ENCODE measurements around the gene MR1. TPM values are rescaled to one million over a fixed set of nuclear protein-coding genes. Genes with fewer than 3 reads are reported as not detected.

MR1 gene
- total RNA-seq, 1 donor from 2014 or later: 1.2 TPM

DNA sequence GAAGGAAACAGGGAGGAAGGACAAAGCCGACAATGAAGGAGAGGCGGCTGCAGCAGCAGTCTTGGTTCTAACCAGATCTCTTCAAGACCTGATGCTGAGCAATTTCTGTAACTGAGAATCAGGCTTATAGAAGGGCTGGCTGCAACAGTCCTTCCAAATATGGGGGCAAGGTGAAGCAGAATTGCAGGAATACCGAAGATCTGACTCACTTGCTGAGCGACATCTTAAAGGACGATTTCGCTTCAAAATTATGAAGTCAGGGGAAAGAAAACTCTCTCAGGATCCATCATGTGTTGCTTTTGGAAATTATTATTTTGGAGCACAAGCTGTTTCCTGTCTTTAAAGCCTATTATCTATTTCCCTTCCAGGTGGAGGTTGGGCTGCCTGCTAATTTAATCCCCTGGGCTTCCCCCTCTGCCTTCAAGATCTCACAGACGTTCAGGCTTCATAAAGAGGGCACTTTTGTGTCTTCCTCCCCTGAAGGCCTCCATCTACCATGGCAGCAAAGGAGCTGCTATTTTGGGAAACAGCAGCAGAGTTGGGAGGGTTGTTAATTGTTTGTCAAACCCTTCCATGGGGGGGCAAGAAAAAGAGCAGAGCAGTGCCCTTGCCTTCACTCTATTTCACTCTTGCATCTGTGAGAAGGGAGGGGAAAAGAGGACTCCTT, 43.9 kb downstream of the MR1 start:
- no peaks in the 10 kb centered on the region for H3K27me3 Mint-ChIP-seq (ENCODE audit: low read depth, unreplicated experiment)
- H3K9me3 ChIP-seq (ENCODE audit: insufficient read depth, low read depth, low read length): no peaks in the 10 kb centered on the region
- peak overlapping the region; percentile 49 for H3K4me2 ChIP-seq (ENCODE audit: low read length)
- DNase-seq (ENCODE audit: low read depth) (peak; percentile 69), FAIRE-seq (no peak)
- H3K4me3 ChIP-seq (ENCODE audit: insufficient read depth, low read depth, low read length): no peak overlapping the region
- H3K27me3 ChIP-seq (ENCODE audit: insufficient read depth, low read length): no peaks in the 10 kb centered on the region
- H4K20me1 ChIP-seq (ENCODE audit: insufficient read depth, low read length): no peaks in the 10 kb centered on the region
- H3K4me3 Mint-ChIP-seq (ENCODE audit: unreplicated experiment): peak overlapping the region; percentile 69
- H3K4me1 Mint-ChIP-seq (ENCODE audit: low read depth, unreplicated experiment): peaks cover 27% of the 10 kb centered on the region
- H3K27ac ChIP-seq (ENCODE audit: low read depth, low read length): peak overlapping the region; percentile 83
- peak overlapping the region; percentile 95 for H3K27ac Mint-ChIP-seq (ENCODE audit: unreplicated experiment)
- TF ChIP-seq, protein P1, sequence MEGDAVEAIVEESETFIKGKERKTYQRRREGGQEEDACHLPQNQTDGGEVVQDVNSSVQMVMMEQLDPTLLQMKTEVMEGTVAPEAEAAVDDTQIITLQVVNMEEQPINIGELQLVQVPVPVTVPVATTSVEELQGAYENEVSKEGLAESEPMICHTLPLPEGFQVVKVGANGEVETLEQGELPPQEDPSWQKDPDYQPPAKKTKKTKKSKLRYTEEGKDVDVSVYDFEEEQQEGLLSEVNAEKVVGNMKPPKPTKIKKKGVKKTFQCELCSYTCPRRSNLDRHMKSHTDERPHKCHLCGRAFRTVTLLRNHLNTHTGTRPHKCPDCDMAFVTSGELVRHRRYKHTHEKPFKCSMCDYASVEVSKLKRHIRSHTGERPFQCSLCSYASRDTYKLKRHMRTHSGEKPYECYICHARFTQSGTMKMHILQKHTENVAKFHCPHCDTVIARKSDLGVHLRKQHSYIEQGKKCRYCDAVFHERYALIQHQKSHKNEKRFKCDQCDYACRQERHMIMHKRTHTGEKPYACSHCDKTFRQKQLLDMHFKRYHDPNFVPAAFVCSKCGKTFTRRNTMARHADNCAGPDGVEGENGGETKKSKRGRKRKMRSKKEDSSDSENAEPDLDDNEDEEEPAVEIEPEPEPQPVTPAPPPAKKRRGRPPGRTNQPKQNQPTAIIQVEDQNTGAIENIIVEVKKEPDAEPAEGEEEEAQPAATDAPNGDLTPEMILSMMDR (IDR thresholded peaks at IDR 0.05; ENCODE audit: insufficient read depth, low read depth, low read length): no peak
- TF ChIP-seq EZH2 (IDR thresholded peaks at IDR 0.05; ENCODE audit: insufficient read depth, low read length): no peak
- H3K79me2 ChIP-seq (ENCODE audit: insufficient read depth, low read length): no peaks in the 10 kb centered on the region
- H3K36me3 Mint-ChIP-seq (ENCODE audit: low read depth, unreplicated experiment): no peaks in the 10 kb centered on the region
- no peaks in the 10 kb centered on the region for H3K9me3 Mint-ChIP-seq (ENCODE audit: unreplicated experiment)
- H3K4me1 ChIP-seq (ENCODE audit: insufficient read depth, low read length): peaks cover 22% of the 10 kb centered on the region
- peak overlapping the region; percentile 60 for H2AFZ ChIP-seq (ENCODE audit: low read depth, low read length)
- no peaks in the 10 kb centered on the region for H3K36me3 ChIP-seq (ENCODE audit: insufficient read depth, low read length)
- peak overlapping the region; percentile 71 for H3K9ac ChIP-seq (ENCODE audit: low read length)

DNA sequence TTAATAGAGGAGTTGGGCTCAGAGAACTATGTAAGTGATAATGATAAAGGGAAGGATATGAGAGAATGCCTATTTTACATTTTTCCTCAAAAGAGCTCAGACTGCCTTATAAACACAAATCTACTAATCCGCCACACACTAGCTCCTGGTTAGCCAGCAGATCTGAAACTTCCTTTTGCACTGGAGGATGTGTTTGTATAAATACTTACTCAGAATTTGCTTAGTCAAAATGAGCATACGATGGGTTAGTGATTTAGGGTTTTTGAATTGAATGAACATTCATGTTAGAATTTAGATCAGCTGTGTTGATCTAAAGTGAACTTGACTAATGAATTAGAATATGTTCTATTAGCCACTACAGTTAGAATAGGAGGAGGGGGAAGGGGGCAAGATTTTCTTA, 45.6 kb downstream of the MR1 start:
- Histone ChIP-seq H3K9ac (ENCODE audit: low read length) (no peak overlapping the region), H3K79me2 (ENCODE audit: insufficient read depth, low read length) (no peaks in the 10 kb centered on the region), H3K27me3 (ENCODE audit: insufficient read depth, low read length) (no peaks in the 10 kb centered on the region), H4K20me1 (ENCODE audit: insufficient read depth, low read length) (no peaks in the 10 kb centered on the region), H3K36me3 (ENCODE audit: insufficient read depth, low read length) (no peaks in the 10 kb centered on the region), H3K27ac (ENCODE audit: low read depth, low read length) (peak overlapping the region; percentile 83), H3K9me3 (ENCODE audit: insufficient read depth, low read depth, low read length) (no peaks in the 10 kb centered on the region), H3K4me3 (ENCODE audit: insufficient read depth, low read depth, low read length) (no peak overlapping the region), H3K4me1 (ENCODE audit: insufficient read depth, low read length) (peaks cover 22% of the 10 kb centered on the region), H3K4me2 (ENCODE audit: low read length) (peak overlapping the region; percentile 49), H2AFZ (ENCODE audit: low read depth, low read length) (no peak overlapping the region)
- DNase-seq (ENCODE audit: low read depth) (no peak), FAIRE-seq (no peak)
- H3K36me3 Mint-ChIP-seq (ENCODE audit: low read depth, unreplicated experiment): no peaks in the 10 kb centered on the region
- no peaks in the 10 kb centered on the region for H3K9me3 Mint-ChIP-seq (ENCODE audit: unreplicated experiment)
- H3K27ac Mint-ChIP-seq (ENCODE audit: unreplicated experiment): no peak overlapping the region
- TF ChIP-seq, protein P1 (IDR thresholded peaks at IDR 0.05; ENCODE audit: insufficient read depth, low read depth, low read length): no peak
- TF ChIP-seq EZH2 (IDR thresholded peaks at IDR 0.05; ENCODE audit: insufficient read depth, low read length): no peak
- H3K27me3 Mint-ChIP-seq (ENCODE audit: low read depth, unreplicated experiment): no peaks in the 10 kb centered on the region
- H3K4me3 Mint-ChIP-seq (ENCODE audit: unreplicated experiment): no peak overlapping the region
- peaks cover 28% of the 10 kb centered on the region for H3K4me1 Mint-ChIP-seq (ENCODE audit: low read depth, unreplicated experiment)

DNA sequence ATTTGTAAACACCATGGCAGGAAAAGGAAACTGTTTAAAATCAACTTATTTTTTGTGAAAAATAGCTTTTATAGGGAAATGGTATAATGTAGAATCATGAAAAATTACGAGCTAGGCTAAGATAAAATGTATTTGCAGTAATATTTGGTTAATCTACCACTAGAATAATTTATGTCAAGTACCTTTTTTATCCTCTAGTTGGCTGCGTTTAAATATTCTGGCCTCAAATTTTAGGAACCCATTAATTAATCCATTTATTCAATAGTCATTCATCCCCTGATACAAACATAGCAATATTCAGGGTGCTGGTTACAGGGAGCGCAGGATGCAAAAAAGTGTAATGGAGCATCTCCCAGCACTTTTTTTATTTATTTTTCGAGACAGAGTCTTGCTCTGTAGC, 46.1 kb downstream of the MR1 start:
- no peaks in the 10 kb centered on the region for H4K20me1 ChIP-seq (ENCODE audit: insufficient read depth, low read length)
- no peaks in the 10 kb centered on the region for H3K79me2 ChIP-seq (ENCODE audit: insufficient read depth, low read length)
- Mint-ChIP-seq H3K9me3 (ENCODE audit: unreplicated experiment) (no peaks in the 10 kb centered on the region), H3K36me3 (ENCODE audit: low read depth, unreplicated experiment) (no peaks in the 10 kb centered on the region), H3K27ac (ENCODE audit: unreplicated experiment) (no peak overlapping the region), H3K4me1 (ENCODE audit: low read depth, unreplicated experiment) (peaks cover 30% of the 10 kb centered on the region), H3K27me3 (ENCODE audit: low read depth, unreplicated experiment) (no peaks in the 10 kb centered on the region), H3K4me3 (ENCODE audit: unreplicated experiment) (no peak overlapping the region)
- no peaks in the 10 kb centered on the region for H3K36me3 ChIP-seq (ENCODE audit: insufficient read depth, low read length)
- FAIRE-seq (no peak), DNase-seq (ENCODE audit: low read depth) (no peak)
- no peaks in the 10 kb centered on the region for H3K9me3 ChIP-seq (ENCODE audit: insufficient read depth, low read depth, low read length)
- TF ChIP-seq EZH2 (IDR thresholded peaks at IDR 0.05; ENCODE audit: insufficient read depth, low read length): no peak
- TF ChIP-seq, protein P1 (IDR thresholded peaks at IDR 0.05; ENCODE audit: insufficient read depth, low read depth, low read length): no peak
- no peak overlapping the region for H3K27ac ChIP-seq (ENCODE audit: low read depth, low read length)
- H3K4me2 ChIP-seq (ENCODE audit: low read length): no peak overlapping the region
- no peak overlapping the region for H3K4me3 ChIP-seq (ENCODE audit: insufficient read depth, low read depth, low read length)
- H2AFZ ChIP-seq (ENCODE audit: low read depth, low read length): no peak overlapping the region
- peaks cover 22% of the 10 kb centered on the region for H3K4me1 ChIP-seq (ENCODE audit: insufficient read depth, low read length)
- H3K9ac ChIP-seq (ENCODE audit: low read length): no peak overlapping the region
- no peaks in the 10 kb centered on the region for H3K27me3 ChIP-seq (ENCODE audit: insufficient read depth, low read length)
